Peyer's patch (tissue), 4 donors: Measurements from ENCODE around the gene DNAJC8.

ENCODE experiments used
- POLR2A ChIP-seq, 2 donors: fragments of 450-650 bp; IDR thresholded peaks; one replicate each; pipeline ENCODE4 v1.5.1; 2017; ENCODE audit warnings: antibody characterized with exemption in 2 of 2, mild to moderate bottlenecking in 2 of 2, moderate library complexity in 2 of 2
- TF ChIP-seq, protein P1 (sequence below), 6 experiments: fragments of 450-650 bp in 4 of 6; fragments of 200-600 bp in 2 of 6; sonication (generic) in 1 of 6; IDR thresholded peaks; one replicate each; pipeline ENCODE4 v1.5.1; 2017 to 2019; ENCODE audit warnings: antibody characterized with exemption in 6 of 6, mild to moderate bottlenecking in 3 of 6, moderate library complexity in 1 of 6

DNA sequence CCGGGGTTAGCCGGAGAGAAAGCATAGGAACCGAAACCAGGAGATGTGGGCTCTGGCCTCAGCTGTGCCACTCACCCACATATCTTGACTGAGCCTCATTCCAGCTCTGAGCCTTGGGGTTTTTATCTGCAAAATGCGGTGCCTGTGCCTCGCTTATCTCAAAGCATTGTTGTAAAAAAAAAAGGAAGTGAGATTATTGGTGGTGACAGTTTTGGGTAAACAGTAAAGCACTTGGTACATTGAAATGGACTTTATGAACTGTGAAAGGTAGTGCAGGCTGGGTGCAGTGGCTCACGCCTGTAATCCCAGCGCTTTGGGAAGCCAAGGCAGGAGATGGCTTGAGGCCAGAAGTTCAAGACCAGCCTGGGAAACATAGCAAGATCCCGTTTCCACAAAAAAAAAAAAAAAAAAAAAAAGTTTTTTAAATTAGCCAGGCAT, 60.1 kb downstream of the DNAJC8 start:
- TF ChIP-seq, protein P1, sequence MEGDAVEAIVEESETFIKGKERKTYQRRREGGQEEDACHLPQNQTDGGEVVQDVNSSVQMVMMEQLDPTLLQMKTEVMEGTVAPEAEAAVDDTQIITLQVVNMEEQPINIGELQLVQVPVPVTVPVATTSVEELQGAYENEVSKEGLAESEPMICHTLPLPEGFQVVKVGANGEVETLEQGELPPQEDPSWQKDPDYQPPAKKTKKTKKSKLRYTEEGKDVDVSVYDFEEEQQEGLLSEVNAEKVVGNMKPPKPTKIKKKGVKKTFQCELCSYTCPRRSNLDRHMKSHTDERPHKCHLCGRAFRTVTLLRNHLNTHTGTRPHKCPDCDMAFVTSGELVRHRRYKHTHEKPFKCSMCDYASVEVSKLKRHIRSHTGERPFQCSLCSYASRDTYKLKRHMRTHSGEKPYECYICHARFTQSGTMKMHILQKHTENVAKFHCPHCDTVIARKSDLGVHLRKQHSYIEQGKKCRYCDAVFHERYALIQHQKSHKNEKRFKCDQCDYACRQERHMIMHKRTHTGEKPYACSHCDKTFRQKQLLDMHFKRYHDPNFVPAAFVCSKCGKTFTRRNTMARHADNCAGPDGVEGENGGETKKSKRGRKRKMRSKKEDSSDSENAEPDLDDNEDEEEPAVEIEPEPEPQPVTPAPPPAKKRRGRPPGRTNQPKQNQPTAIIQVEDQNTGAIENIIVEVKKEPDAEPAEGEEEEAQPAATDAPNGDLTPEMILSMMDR (IDR thresholded peaks at IDR 0.05): no peak
- no peak for TF ChIP-seq POLR2A (IDR thresholded peaks at IDR 0.05)
